Measurements from ENCODE around the gene RGS8. TPM values are rescaled to one million over a fixed set of nuclear protein-coding genes. Genes with fewer than 3 reads are reported as not detected.
"Not testable (repeated sequence)": the region's sequence is repeated elsewhere in the genome, so short reads cannot be mapped to it uniquely, and the experiment has no call there.

RGS8 gene
- total and polyA plus RNA-seq, 10 of the 15 experiments (the other 5 are each of a cell fraction or from before 2014, with no cell fraction given), result 0.03 to 0.62 (median 0.33) TPM

DNA sequence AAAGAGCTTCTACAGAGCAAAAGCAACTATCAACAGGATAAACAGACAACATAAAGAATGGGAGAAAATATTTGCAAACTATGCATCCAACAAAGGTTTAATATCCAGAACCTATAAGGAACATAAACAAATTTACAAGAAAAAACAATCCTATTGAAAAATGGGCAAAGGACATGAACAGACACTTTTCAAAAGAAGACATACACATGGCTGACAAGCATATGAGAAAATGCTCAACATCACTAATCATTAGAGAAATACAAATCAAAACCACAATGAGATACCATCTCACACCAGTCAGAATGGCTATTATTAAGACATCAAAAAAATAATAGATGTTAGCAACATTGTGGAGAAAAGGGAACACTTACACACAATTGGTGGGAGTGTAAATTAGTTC, 8.8 kb upstream of the RGS8 start:
- POLR2A ChIA-PET, result interaction anchor here (0.8 kb wide), 1 partner anchor 10 kb away, joined by 3 read pairs; no protein-coding TSS in a partner anchor
- H3K36me3 ChIP-seq (ENCODE audit: control insufficient read depth in 2 of 2, insufficient read depth in 2 of 2, low read length in 1 of 2); H3K4me3 ChIP-seq; H3K9ac ChIP-seq (ENCODE audit: control insufficient read depth, insufficient read depth, low read length); BruUV-seq (replicated peaks); H3K9me3 ChIP-seq (replicated peaks; ENCODE audit: control insufficient read depth, insufficient read depth, low read length); H2AFZ ChIP-seq (ENCODE audit: control insufficient read depth, low read depth, low read length); H3K79me2 ChIP-seq (ENCODE audit: control insufficient read depth, insufficient read depth, low read length); H4K20me1 ChIP-seq (ENCODE audit: control insufficient read depth, insufficient read depth); CTCF ChIA-PET; DNase-seq (ENCODE audit: low read depth, low spot score); RAD21 ChIA-PET (ENCODE audit: unreplicated experiment); H3K4me2 ChIP-seq (ENCODE audit: control insufficient read depth, insufficient read depth); intact Hi-C loops (cut with micrococcal nuclease; ENCODE audit: unreplicated experiment); ATAC-seq; H3K4me1 ChIP-seq (ENCODE audit: control insufficient read depth, insufficient read depth, low read length); H3K27ac ChIP-seq (ENCODE audit: control insufficient read depth, insufficient read depth); SMC1A ChIA-PET (ENCODE audit: uncharacterized antibody, unreplicated experiment); in situ Hi-C loops (cut with MboI); FAIRE-seq; H3K27me3 ChIP-seq (replicated peaks in 1 of 2; ENCODE audit: control insufficient read depth in 2 of 2, insufficient read depth in 2 of 2, low read length in 1 of 2): not testable (repeated sequence)

- Histone ChIP-seq H3K4me2 (ENCODE audit: control insufficient read depth, insufficient read depth) (no peak overlapping the region), H3K9ac (ENCODE audit: control insufficient read depth, insufficient read depth, low read length) (no peak overlapping the region), H4K20me1 (ENCODE audit: control insufficient read depth, insufficient read depth) (no peaks in the 10 kb centered on the region), H3K27ac (ENCODE audit: control insufficient read depth, insufficient read depth) (no peak overlapping the region), H3K4me3 (no peak overlapping the region), H2AFZ (ENCODE audit: control insufficient read depth, low read depth, low read length) (no peak overlapping the region), H3K27me3 (replicated peaks in 1 of 2; ENCODE audit: control insufficient read depth in 2 of 2, insufficient read depth in 2 of 2, low read length in 1 of 2) (no peaks in the 10 kb centered on the region), H3K79me2 (ENCODE audit: control insufficient read depth, insufficient read depth, low read length) (no peaks in the 10 kb centered on the region), H3K9me3 (replicated peaks; ENCODE audit: control insufficient read depth, insufficient read depth, low read length) (no peaks in the 10 kb centered on the region; the same call in 1 of the 3 replicates), H3K36me3 (ENCODE audit: control insufficient read depth in 2 of 2, insufficient read depth in 2 of 2, low read length in 1 of 2) (no peaks in the 10 kb centered on the region), H3K4me1 (ENCODE audit: control insufficient read depth, insufficient read depth, low read length) (no peaks in the 10 kb centered on the region)
- no TSS peak for BruUV-seq (replicated peaks)
- TF ChIP-seq CBX5 (IDR thresholded peaks at IDR 0.05; ENCODE audit: low read depth), result no peak
- no peak for TF ChIP-seq NKRF (conservative IDR thresholded peaks at IDR 0.05)
- no peak for TF ChIP-seq GATAD2B (conservative IDR thresholded peaks at IDR 0.05; ENCODE audit: low read depth)
- no peak for TF ChIP-seq POU2F2 (IDR thresholded peaks at IDR 0.05; ENCODE audit: borderline replicate concordance, low read depth, low read length)
- TF ChIP-seq HCFC1 (IDR thresholded peaks at IDR 0.05; ENCODE audit: low read length), result no peak
- no peak for TF ChIP-seq BMI1 (IDR thresholded peaks at IDR 0.05; ENCODE audit: borderline replicate concordance)
- TF ChIP-seq KLF5 (IDR thresholded peaks at IDR 0.05; ENCODE audit: partially characterized antibody), result no peak
- TF ChIP-seq CHD4 (IDR thresholded peaks at IDR 0.05), result no peak
- TF ChIP-seq CREB1 (IDR thresholded peaks at IDR 0.05; ENCODE audit: low read depth), result no peak
- no peak for TF ChIP-seq YBX1 (IDR thresholded peaks at IDR 0.05)
- TF ChIP-seq KDM1A (IDR thresholded peaks at IDR 0.05; ENCODE audit: borderline replicate concordance), result no peak
- no peak for TF ChIP-seq MAX (IDR thresholded peaks at IDR 0.05; ENCODE audit: low read depth, low read length)
- no peak for TF ChIP-seq BRCA1 (IDR thresholded peaks at IDR 0.05; ENCODE audit: low read depth, low read length)
- no peak for TF ChIP-seq MYB (IDR thresholded peaks at IDR 0.05; ENCODE audit: borderline replicate concordance, low read depth, low read length)
- RAD21 ChIA-PET (ENCODE audit: unreplicated experiment), result interaction anchor here (1.3 kb wide), 1 partner anchor 92 kb away, joined by 4 read pairs; no protein-coding TSS in a partner anchor
- FAIRE-seq (no peak), ATAC-seq (no peak), DNase-seq (ENCODE audit: low read depth, low spot score) (no peak)
- CTCF ChIA-PET, result interaction anchor here (0.7 to 1.5 kb wide), 9 partner anchors 8 to 1124 kb away, joined by 3 to 7 read pairs (median 4); no protein-coding TSS in a partner anchor
- in situ Hi-C loops (cut with MboI) (no loop called here), intact Hi-C loops (cut with micrococcal nuclease; ENCODE audit: unreplicated experiment) (no loop called here)
- WGBS (ENCODE audit: insufficient coverage, insufficient replicate concordance, low lambda C conversion rate, missing lambda C conversion rate), result 18% methylated on average over 1 of the region's 1 CpG
- SMC1A ChIA-PET (ENCODE audit: uncharacterized antibody, unreplicated experiment), result interaction anchor here (0.7 to 3.7 kb wide), 11 partner anchors 8 to 91 kb away, joined by 3 to 23 read pairs (median 3); no protein-coding TSS in a partner anchor
- POLR2A ChIA-PET, result interaction anchor here (0.7 to 1.7 kb wide), 6 partner anchors 9 to 85 kb away, joined by 3 to 5 read pairs (median 4); no protein-coding TSS in a partner anchor
Measured at GRCh38 chr1:182690886-182691443, 6.6 kb upstream of the RGS8 start.

Data from GM12878 (cell line).